GM21786 (cell line): Measurements from ENCODE around the gene ACR.

ENCODE experiments used
- ATAC-seq: cut with Tn5 transposase; IDR thresholded peaks from one replicate; pipeline ENCODE4 v1.9.1; 2021; ENCODE audit not compliant: unreplicated experiment

Gene ACR

DNA sequence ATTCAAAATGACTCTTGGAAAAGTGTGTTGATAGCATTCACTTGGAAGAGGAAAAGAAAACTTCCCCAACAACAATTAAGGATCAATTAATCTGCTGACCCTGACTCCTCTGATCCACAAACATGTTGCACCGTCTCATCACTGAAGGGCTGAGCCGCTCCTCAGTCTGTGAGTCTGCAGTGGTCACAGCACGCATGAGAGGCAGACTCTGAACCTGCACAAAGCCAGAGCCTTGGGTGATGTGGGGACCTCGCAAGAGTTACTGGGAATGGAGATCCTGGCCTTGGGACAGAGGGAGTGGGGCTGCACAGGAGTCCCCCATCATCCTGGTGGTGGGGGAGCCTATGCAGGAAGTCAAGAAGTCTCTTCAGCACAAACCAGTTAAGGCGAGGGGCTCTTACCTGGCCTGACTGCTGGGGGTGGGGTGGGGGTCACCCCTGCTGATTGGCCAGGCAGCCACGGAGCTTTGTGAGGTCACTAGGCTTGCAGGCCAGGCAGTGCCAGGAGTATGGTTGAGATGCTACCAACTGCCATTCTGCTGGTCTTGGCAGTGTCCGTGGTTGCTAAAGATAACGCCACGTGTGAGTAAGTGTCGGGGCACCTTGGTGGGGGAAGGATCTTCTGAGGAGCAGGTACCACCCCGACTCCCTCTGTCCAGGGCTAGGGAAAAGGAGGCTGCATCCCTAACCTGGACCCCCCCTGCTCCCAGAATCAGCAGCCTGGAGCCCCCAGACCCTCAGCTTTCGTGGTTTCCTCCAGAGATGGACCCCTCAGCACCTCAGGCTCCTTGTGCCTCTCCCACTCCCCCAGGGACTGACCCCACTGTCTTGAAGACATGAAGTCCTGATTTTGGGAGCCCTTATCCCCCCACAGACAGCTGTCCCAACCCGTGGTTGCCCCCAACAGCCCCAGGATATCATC, at the start of gene ACR:
ACR (plus strand) TSS at position 477 of the 921 bp plus-strand sequence; CDS start at position 509, 32 bp downstream.
- no peak for ATAC-seq

DNA sequence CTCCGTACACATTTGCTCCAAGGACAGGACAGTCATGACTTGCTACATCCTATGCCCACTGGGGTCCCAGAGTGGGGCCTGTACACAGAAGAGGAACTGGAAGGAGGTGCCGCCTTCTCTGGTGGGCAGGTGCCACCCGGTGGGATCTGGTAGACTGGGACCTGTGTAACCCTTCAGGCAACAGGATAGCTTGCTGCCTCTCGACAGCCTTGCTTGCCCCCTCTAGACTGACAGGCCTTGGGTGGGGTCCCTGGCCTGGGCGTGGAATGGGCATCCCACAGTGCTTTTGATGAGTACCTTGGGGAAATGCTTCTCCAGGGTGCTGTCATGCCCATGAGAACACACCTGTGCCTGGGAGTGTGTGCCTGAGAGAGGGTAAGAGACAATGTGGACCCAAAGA, 49.6 kb upstream of the ACR start:
- ATAC-seq, result no peak

DNA sequence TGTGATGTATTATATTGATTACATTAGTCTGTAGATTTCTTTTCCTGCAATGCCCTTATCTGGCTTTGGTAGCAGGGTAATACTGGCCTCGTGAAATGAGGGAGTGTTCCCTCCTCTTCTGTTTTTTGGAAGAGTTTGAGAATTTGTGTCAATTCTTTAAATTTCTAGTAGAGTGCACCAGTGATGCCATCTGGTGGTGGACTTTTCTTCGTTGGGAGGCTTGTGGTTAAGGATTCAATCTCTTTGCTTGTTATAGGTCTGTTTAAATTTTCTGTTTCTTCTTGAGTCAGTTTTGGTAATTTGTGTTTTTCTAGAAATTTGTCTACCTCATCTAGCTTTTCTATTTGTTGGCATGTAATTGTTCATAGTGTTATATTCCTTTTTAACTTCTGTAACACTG, 46.5 kb upstream of the ACR start:
- ATAC-seq, result no peak

DNA sequence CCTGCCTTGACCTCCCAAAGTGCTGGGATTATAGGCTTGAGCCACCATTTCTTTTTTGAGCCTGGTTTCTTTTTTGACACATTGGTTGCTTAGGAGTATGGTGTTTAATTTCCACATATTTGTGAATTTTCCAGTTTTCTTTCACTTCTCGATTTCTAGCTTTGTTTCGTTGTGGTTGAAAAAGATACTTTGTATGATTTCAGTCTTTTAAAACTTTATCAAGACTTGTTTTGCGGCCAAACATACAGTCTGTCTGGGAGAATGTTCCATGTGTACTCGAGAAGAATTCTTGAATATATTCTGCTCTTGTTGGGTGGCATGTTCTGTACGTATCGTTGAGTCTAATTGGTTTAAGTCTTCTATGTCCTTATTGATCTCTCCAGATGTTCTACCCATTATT, 44.5 kb upstream of the ACR start:
- ATAC-seq, result no peak

DNA sequence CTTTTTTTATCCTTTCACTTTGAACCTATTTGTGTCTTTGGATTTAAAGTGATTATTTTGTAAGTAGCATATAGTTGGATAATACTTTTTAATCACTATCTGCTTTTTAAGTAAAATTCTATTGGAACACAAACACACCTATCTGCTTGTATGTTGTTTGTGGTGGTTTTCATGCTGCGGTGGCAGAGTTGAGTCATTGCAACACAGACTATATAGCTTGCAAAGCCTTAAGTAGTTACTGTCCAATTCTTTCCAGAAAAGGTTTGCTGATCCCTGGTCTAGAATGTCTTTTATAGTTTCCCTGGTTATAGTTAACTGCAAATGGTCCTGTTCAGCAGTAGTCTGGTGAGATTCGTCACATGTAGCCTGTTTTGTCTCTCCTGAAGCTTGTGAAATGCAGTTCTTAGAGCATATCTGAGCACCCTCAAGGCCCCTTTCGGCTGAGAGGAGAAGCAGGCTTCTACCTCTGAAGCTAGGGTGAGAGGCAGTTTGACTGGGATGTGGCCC, 43.9 kb upstream of the ACR start:
- ATAC-seq, result no peak

DNA sequence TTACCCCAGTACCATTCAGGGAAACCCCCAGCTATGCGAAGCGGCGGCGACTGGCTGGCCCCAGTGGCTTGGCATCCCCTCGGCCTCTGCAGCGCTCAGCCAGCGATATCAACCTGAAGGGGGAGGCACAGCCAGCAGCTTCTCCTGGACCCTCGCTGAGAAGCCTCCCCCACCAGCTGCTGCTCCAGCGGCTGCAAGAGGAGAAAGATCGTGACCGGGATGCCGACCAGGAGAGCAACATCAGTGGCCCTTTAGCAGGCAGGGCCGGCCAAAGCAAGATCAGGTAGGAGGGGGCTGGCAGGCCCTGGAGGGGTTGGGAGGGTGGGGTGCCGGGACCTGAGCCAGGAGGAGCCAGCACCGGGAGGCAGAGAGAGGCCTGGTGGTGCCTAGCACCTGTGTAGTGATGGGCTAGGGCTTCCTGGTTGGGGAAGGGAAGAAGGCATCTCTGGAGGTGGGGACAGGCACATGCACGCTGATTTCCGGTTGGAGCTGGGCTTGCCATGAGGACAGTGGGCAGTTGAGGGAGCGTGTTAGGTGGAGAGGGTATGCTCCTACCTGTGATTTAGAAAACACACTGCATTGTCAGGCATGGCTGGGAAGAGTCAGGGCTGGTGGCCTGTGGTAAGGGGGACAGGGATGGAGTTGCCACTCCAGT, 43.1 kb upstream of the ACR start:
- ATAC-seq, result no peak

DNA sequence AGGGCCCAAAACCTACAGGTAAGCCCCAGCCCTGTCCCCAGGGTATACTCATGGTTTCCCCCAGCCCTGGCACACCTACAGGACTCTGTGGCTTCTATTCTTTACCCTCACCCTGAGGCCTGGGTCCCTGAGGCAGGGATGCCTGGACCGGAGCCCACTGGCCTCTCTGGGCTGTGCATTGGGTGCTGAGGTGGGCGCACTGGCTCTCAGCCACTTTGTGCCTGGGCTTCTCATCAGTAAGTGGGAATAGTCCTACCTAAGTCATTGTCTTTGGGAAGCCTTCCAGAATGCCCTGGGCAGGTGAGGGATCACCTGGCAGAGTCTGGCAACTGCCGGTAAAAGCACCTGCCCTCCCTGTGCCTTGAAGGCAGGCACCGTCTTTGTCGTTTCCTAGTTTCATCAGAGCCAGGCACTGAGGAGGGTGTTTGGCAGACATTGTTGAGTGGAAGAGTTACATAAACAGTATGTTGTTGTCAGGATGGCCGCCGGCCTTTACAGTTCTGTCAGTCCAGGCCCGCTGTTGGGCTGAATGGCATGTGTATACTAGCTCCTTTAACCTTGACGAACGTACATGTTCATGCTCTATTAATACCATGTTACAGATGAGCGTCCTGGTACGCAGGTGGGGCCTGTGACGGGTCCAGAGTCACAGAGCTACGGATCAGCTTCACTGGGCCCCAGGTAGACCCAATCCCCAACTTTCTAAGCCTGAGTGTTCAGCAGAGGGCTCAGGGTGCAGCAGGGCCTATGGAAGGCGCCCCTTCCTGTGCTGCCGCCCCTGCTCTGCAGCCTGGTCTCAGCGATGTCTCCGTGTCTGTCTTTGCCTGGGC, 42.4 kb upstream of the ACR start:
- no peak for ATAC-seq

DNA sequence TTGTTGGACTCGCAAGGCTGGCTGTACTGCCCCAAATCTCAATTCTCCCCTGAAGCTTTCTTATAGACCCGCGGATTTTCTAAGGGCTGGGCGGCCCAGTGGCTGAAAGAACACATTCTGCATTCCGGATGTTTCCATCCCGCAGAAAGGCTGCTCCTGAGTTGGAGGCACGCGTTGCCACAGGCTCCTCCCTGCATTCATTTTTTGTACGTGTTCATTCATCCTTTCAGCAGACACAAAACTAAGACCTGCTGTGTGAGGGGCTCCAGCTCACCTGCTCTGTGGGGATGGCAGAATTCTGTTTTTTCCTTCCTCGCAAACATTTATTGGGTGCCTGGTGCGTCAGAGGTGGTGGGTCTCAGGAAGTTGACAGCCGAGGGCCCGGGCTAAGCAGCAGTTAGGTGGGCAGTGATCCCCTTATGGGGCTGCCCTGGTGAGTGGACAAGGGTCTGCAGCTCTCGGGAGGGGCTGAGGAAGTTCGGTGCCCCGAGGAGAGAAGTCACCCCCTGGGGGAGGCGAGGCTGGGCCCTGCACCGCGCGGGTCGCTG, 41.7 kb upstream of the ACR start:
- ATAC-seq, result no peak

DNA sequence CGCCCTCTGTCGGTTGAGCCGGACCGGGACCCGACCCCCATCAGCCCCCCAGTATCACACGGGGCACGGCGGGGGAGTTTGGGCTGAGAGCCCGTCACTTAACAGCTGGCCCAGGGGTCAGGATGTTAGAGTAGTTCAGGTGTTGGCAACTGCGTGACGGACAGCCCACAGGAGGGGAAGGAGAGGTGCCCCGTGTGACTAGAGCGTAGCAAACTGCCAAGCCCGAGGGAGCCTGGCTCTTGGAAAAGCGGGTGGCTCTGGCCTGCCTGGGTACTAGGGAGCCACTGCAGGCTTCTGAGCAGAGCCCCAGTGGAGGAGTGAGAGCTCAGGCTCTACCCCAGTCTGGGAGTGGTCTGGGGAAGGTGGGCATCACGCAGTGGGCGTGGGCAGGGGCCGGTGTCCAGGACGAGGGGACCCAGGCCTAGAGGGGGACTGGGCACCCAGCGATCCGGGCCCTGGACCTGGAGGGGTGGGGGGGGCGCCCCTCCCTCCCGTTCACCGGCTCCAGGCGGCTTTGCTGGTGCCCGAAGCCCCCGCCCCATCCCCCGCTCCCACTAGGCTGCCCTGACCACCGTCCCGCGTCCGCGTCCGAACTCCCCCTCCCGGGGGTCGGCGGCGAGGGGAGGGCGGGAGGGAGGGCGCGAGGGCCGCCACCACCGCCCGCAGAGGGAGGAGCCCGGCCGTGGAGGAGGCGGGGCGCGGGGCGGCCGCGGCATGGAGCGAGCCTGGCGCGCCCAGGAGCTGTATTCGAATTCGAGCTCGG, 41.0 kb upstream of the ACR start:
- no peak for ATAC-seq

DNA sequence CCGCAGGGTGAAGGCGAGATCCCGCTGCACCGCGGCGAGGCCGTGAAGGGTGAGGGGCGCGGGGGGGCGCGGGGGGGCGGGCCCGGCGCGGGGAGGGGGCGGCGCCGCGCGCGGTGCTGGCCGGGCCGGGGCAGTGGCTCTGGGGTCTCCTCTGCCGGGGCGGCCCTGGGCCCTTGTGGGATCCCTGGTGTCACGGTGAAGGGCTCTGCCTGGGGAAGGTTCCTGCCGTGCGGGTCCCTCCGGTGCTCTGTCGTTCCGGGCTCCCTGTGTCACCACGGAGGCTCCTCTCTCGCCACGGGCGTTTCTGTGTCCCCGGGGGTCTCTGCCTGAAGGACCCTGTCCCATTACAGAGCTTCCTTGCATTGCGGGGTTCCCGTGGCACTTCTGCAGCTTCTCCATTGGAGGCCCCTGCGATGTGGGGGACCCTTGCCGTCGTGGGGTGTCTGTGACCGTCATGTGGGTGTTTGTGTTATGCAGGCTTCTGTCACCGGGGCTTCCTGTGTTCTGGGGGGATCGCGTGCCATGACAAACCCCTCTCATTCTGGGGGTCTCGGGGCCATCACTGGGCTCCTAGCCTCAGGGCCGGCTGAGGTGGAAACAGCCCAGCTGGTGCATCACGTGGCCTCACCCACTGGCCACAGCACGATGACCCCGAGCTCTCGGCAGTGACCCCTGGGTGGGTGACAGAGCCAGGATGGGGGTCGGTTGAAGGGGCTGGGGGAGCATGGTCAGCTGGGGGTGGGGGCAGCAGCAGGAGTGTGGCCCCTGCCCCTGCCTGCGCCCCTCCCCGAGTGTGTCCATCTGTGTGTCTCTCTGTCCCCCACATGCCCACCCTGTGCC, 40.1 kb upstream of the ACR start:
- ATAC-seq, result no peak

DNA sequence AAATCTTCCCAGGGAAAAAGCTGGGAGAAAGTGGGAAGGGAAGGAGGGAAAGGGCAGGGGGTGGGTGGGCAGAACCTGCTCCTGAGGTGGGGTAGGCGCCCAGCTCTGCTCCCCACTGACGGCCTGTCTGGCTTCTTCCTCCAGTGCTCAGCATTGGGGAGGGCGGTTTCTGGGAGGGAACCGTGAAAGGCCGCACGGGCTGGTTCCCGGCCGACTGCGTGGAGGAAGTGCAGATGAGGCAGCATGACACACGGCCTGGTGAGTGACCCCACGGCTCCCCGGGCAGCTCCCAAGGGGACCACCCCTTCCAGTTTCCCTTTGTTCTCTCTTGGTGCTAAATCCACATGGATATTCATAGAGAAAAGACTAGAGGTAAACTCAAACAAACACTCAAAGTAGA, 39.5 kb upstream of the ACR start:
- no peak for ATAC-seq

DNA sequence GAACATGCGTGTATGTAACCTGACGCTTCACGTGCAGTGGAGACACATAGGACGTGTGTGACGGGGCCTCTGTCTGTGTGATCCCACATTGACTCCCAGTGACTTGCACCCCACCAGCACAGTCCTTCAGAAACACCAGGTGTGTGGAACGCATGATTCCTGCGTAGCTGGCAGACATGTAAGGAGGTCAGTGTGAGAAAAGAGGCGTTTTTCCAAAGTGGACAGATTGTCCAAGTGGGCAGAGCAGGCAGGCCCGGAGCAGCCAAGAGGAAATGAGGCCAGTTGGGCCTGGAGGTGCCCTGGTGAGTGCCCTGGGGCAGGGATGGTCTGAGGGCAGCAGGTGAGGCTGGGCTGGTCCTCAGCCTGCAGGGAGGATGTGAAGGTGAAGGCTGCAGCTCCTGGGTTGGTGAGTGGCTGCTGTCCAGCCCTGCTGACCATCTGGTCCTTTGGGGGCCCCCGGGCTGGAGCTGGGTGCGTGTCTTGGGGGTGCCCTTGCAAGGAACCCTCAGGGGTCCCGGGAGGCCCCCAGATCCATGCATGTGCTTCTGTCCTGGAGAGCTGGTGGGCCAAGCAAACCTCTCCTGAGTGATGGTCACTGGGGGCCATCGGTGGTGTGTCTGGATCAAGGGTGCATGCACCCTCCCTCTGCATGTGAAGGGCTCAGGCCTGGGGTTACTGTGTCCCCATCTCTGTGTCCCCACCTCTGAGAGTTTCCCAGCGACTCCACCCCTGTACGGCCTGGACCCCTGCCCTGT, 38.8 kb upstream of the ACR start:
- ATAC-seq, result no peak

DNA sequence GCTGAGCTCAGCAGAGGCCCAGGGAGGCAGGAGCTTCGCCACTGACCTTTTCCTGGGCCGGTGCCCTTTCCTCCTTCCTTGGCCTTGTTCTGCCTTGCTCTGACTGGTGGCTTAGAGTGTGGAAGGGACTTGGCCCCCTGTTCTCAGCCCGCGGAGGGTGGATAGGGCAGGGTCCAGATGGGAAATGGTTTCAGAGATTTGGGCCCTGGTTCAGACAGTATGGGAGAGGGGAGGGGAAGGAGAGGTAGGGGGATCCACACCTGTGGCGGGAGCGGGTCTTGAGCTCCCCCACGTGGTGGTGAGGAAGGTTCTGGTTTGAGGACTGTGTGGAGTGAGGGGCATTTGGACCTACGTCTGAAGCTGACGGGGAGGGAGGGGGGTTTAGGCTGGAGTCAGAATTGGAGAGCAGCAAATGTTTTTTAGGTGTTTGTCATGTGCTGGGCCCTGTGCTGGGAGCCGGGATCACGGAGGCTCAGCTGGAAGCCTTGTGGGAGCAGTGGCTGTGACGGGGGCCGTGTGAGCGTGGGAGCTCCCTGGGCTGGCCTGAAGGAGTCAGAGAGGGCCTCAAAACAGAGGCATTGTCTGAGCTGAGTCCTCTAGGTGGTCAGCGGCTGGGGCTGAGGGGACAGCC, 38.1 kb upstream of the ACR start:
- no peak for ATAC-seq

DNA sequence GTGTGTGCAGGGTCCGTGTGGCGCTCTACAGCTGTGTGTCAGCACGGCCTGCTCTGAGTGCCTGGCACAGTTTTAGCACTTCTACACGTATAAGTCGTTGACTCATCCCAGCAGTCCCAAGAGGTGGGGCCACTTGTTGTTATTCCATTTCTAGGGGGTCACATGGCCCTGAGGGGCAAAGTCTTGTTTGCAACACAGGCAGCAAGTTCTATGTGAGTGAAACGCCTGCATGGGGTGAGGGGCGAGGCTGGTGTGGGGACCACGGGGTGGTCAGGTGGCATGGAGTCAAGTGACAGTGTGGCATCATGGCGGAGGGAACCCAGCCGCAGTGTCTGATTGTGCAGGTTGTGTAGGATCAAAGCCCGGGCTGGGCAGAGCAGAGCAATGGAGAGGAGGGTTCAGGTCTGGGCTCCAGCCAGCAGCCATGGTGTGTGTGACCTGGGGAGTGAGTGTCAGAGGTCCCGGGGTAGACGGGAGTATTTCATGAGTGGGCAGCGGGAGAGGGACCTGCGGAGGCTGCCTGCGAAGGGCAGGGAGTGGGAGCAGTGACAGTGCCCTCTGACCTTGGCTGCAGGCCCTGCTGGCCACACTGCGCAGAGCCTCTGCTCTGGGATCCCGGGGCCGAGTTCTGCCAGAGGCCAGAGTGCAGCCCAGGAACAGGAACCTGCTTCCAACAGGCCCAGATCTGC, 37.5 kb upstream of the ACR start:
- no peak for ATAC-seq

DNA sequence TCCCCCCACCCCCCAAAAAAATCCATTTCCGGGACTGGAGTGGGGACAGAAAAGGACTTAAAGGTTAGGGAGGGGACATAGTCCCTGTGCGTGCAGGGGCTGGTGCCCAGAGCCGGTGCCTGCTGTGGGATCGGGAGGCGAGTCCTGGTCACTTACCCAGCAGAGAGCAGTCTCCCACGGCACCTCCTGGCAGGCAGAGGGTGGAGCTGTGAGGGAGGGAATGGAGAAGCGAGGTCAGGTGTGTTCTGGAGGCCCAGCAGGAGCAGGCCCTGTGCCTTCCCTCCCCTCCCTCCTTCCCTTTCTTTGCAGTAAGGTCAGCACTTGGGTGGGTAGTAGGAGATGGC, 37.0 kb upstream of the ACR start:
- ATAC-seq, result no peak

DNA sequence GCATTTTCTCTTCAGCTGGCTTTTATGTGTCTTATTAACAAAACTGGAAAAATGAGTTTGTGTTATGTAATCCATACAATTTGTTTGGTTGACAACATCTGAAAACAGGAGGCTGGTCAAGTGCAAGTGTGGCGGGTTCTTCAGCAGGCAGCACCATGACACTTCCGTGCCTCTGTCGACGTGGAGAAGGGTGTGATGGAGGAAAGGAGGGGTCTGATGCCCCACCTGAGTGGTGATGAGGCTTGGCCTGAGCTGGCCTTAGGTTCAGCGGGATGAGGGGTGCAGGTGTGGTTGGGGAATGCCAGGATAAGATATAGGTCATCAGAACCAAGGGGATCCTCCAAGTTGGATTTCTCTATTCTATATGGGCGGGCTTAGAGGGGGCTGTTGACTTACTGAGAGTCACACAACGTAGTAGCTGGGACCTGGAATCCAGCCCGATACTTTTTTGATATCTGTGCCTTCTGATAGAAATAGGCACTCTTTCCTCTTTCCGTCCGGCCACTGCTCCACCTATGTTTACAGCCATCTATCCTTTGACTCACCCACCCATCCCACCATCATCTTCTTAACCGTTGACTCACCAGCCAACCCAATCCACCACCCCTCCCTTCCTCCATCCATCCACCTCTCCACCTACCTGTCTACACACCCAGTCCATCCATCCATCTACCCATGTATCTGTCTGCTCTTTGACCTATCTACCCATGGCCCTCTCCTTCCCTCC, 36.4 kb upstream of the ACR start:
- ATAC-seq, result no peak

DNA sequence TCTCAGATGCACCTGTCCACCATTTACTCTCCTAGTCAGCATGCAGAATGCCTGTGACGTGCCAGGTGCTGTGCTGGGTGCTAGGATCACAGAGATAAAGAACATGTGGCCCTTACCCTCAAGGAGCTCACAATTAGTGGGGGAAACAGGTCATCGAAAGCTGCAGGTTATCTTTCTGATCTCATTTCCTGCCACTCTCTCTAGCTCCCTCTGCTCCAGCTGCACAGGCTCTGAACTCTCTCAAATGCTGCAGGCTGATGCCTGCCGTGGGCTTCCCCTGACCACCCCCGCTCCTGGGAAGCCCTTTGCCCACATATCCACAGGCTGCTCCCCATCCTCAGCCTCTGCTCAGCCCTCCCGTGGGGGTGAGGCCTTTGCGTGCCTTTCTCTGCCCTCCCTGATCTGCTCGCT, 35.7 kb upstream of the ACR start:
- ATAC-seq, result no peak
